Hematopoietic multipotent progenitor cell treated with erythropoietin and hydrocortisone succinate and interleukin-3 and kit ligand, for 15 days (in vitro differentiated cells): ENCODE measurements around the gene CACNA1D.

Experiments
- DNase-seq: peaks from one replicate; pipeline ENCODE4 v3.0.0-alpha.2; 2015; ENCODE audit warnings: low spot score

CACNA1D gene

GRCh38 chr3:53495520-53496391, 1.3 kb downstream of the CACNA1D start:
- DNase-seq = no peak

- no peak for DNase-seq
Measured at GRCh38 chr3:53496392-53496670, 1.9 kb downstream of the CACNA1D start.

- no peak for DNase-seq
Measured at GRCh38 chr3:53496984-53497383, 2.6 kb downstream of the CACNA1D start.

GRCh38 chr3:53498806-53499641, 4.6 kb downstream of the CACNA1D start:
- DNase-seq = no peak

GRCh38 chr3:53500165-53500777, 5.9 kb downstream of the CACNA1D start:
- DNase-seq = no peak

GRCh38 chr3:53501178-53501577, 6.8 kb downstream of the CACNA1D start:
- no peak for DNase-seq

- no peak for DNase-seq
Measured at GRCh38 chr3:53502737-53503136, 8.3 kb downstream of the CACNA1D start.

- no peak for DNase-seq
Measured at GRCh38 chr3:53503195-53503594, 8.8 kb downstream of the CACNA1D start.

- no peak for DNase-seq
Measured at GRCh38 chr3:53506110-53506762, 11.8 kb downstream of the CACNA1D start.

GRCh38 chr3:53506763-53507145, 12.3 kb downstream of the CACNA1D start:
- DNase-seq = no peak

GRCh38 chr3:53509494-53509893, 15.1 kb downstream of the CACNA1D start:
- DNase-seq = no peak

- no peak for DNase-seq
Measured at GRCh38 chr3:53510508-53510907, 16.1 kb downstream of the CACNA1D start.

GRCh38 chr3:53511246-53511645, 16.8 kb downstream of the CACNA1D start:
- no peak for DNase-seq

- DNase-seq = no peak
Measured at GRCh38 chr3:53513556-53514190, 19.3 kb downstream of the CACNA1D start.

GRCh38 chr3:53516339-53516738, 21.9 kb downstream of the CACNA1D start:
- no peak for DNase-seq

GRCh38 chr3:53518495-53518981, 24.1 kb downstream of the CACNA1D start:
- no peak for DNase-seq

- no peak for DNase-seq
Measured at GRCh38 chr3:53519065-53519709, 24.8 kb downstream of the CACNA1D start.

- DNase-seq = no peak
Measured at GRCh38 chr3:53523346-53523745, 28.9 kb downstream of the CACNA1D start.

- DNase-seq = no peak
Measured at GRCh38 chr3:53524566-53524965, 30.2 kb downstream of the CACNA1D start.

GRCh38 chr3:53525765-53526703, 31.6 kb downstream of the CACNA1D start:
- no peak for DNase-seq
